ENCODE measurements around the gene GBF1.
"Not testable (repeated sequence)": the region's sequence is repeated elsewhere in the genome, so short reads cannot be mapped to it uniquely, and the experiment has no call there.

GBF1 gene

DNA sequence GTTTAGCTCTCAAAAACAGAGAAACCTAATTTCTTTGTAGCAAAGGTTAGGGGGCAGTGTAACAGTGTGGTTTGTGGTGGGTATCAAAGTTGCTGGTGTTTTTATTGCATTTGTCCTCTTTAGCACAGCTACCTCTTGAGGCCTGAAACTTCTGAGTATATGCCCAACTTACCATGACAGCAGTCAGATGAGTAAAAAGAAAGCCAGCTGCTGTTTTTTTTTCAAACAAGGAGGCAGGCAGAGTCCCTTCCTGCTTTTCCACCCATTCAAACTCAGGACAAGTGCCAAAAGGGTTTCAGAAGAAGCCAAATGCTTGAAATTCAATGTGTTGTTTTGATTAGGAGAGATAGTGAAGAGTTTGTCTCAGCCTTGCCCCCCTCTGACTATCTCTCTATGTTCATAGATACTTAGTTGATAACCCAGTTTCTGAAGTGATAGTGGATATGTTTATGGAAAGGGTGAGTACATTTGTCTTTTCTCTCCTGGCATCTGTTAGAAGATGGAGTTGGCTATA is 23.1 kb downstream of the GBF1 start:
- no peak for DNase-seq

DNA sequence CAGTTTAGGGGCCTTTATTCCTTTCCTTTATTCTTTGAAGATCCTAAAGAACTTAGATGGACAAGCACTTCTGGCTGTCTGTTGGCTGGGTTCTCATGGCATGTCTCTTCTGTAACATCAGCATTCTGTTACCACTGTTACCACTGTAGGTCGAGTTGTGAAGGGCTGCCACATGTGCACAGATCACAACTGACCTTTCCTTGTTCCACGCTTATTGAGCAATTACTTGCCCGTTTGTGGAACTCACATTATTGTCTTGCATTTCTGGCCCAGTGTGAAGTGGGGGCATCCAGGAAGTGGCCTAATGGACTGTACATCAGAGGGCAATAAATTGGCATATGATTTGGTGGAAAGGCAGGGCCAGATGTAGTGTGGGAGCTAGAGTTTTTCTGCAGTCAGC is 23.7 kb downstream of the GBF1 start:
- no peak for DNase-seq

DNA sequence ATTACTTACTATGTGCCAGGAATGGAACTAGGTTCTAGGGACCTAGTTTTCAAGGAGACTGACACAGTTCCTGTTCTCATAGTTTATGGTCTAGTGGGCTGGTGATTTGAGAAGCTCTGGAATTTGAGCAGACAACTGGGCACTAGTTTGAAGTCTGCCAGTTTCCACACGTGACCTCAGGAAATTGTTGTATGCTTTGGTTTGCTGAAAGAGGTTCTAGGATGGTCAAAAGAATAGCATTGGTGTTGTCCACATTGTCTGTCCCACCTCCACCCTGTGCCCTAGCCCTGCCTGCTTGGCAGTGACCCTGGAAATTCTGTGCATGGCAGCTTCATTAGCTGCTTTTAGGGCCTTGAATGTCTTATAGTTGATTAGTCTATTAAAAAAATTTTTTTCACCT is 28.7 kb downstream of the GBF1 start:
- DNase-seq: no peak

DNA sequence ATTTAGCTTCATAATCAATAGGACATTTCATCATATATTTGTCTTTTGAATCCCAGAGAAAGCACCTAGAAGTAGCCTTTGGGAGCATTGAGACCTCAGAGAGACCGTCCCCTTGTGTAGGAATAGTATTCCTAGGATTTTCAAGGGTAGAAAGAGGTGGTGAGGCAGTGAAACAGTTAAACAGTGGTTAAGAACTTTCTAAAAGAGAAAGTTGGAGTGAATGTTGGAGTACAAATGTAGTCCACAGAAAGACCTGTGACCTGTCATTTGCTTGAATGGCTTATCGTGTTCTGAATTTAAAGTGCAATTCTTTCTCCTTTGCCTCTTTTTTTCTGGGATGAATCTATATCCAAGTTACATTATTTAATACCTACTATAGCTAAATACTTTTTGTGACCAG is 30.0 kb downstream of the GBF1 start:
- DNase-seq: no peak

- no peak for DNase-seq
Observed at GRCh38 chr10:102279104-102279503, 33.8 kb downstream of the GBF1 start.

- DNase-seq: no peak
Observed at GRCh38 chr10:102280397-102281101, 35.2 kb downstream of the GBF1 start.

DNA sequence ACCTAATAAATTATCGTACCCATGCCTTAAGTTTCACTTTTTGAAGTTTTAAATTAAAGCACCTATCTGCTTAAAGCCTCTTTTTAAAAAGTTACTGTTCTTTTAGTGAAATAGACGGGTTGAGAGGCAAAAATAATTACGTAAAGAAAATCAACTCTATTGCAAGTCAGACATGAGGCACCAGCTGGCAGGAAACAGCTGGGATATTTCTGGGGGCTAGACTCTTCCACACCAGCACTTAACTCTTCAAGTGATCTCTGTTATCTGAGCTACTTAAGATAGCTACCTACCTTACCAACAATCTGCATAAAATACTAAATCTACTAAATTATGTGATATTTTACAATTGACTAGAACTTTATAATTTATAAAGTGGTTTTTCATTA is 35.8 kb downstream of the GBF1 start:
- DNase-seq: no peak

DNA sequence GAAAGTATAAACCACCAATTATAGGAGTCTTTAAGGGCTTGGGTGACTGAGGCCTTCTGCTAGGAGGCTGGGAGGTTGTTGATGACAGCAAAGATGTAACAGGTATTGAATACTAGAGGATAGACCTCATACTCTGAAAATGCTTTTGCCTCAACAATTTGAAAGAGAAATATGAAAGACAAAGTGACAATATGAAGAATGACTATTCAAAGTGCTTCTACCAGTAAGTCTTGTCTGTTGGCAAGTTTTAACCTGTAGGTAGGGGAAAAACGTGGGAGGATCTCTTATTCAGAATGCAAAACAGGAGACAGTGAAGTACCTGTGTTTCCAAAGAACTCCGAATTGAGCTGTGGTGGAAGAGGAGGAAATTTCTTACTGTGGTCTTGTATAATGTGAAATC is 38.2 kb downstream of the GBF1 start:
- no peak for DNase-seq

GRCh38 chr10:102283890-102284289 is 38.6 kb downstream of the GBF1 start:
- DNase-seq: no peak

- no peak for DNase-seq
Observed at GRCh38 chr10:102284531-102284930, 39.2 kb downstream of the GBF1 start.

GRCh38 chr10:102285133-102285532 is 39.8 kb downstream of the GBF1 start:
- no peak for DNase-seq

GRCh38 chr10:102286216-102286615 is 40.9 kb downstream of the GBF1 start:
- DNase-seq: no peak

GRCh38 chr10:102287538-102287937 is 42.2 kb downstream of the GBF1 start:
- no peak for DNase-seq

DNA sequence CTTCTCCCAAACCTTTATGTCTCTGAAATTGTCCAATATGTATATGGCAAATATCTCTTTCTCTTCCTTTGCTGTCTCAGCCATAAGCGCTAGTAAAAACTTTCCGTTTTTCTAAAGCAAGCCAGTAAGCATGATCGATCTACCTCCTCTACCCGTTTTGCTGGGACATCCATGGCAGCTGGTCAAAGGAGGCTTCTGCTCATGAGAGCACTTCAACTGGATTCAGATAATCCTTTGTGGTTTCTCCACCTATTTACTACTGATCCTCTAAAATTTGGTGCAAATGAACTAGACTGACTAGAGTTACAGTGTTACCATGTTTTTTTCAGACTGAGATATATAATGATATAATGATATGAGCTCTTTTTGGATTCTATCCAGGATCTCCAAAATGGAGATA is 42.7 kb downstream of the GBF1 start:
- no peak for DNase-seq

GRCh38 chr10:102289356-102289755 is 44.0 kb downstream of the GBF1 start:
- DNase-seq: no peak

GRCh38 chr10:102289840-102290239 is 44.5 kb downstream of the GBF1 start:
- DNase-seq: no peak

- DNase-seq: no peak
Observed at GRCh38 chr10:102291221-102291905, 46.0 kb downstream of the GBF1 start.

DNA sequence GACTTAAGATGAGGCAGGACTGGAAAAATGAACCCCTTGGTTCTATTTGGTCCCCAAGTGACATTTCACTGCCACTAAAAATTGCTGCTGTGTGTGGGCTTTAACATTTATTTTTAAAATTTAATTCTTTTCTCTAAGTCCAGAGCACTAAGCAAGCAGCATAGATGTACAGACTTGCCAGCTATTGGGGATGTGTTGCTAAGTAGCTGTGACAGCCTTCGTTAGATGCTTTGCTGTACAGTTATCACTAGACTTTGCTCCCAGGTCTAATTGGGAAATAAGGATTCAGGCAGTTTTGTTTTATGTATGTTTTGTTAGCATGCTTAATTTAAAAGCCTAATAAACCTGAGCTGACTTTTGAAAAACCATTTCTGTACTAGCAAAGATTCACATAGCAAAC is 51.8 kb downstream of the GBF1 start:
- no peak for DNase-seq

- no peak for DNase-seq
Observed at GRCh38 chr10:102298899-102299298, 53.6 kb downstream of the GBF1 start.

GRCh38 chr10:102299873-102300272 is 54.5 kb downstream of the GBF1 start:
- no peak for DNase-seq

GRCh38 chr10:102300278-102300843 is 55.0 kb downstream of the GBF1 start:
- DNase-seq: no peak

GRCh38 chr10:102300912-102301311 is 55.6 kb downstream of the GBF1 start:
- DNase-seq: not testable (repeated sequence)

DNA sequence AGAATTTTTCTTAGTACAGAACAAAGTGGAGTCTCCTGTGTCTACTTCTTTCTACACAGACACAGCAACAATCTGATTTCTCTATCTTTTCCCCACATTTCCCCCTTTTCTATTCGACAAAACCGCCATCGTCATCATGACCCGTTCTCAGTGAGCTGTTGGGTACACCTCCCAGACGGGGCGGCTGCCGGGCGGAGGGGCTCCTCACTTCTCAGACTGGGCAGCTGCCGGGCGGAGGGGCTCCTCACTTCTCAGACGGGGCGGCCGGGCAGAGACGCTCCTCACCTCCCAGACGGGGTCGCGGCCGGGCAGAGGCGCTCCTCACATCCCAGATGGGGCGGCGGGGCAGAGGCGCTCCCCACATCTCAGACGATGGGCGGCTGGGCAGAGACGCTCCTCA is 56.0 kb downstream of the GBF1 start:
- DNase-seq: not testable (repeated sequence)

- no peak for DNase-seq
Observed at GRCh38 chr10:102302611-102303010, 57.3 kb downstream of the GBF1 start.
